ENCODE results near the gene YES1. TPM values are rescaled to one million over a fixed set of nuclear protein-coding genes. Genes with fewer than 3 reads are reported as not detected.
"Not testable (repeated sequence)": the region's sequence is repeated elsewhere in the genome, so short reads cannot be mapped to it uniquely, and the experiment has no call there.

Gene YES1
- total RNA-seq, 2 donors from 2014 or later = 56.3 to 83.4 TPM

GRCh38 chr18:767084-767882 lies 44.8 kb downstream of the YES1 start:
- Histone ChIP-seq H3K9ac (ENCODE audit: low read depth in 2 of 2, low read length in 2 of 2) (no peak overlapping the region), H3K4me3 (no peak overlapping the region), H3K36me3 (no peaks in the 10 kb centered on the region), H3K4me1 (no peaks in the 10 kb centered on the region), H3K9me3 (no peaks in the 10 kb centered on the region), H3K27me3 (no peaks in the 10 kb centered on the region), H3K27ac (no peak overlapping the region)
- no peak for TF ChIP-seq CTCF (IDR thresholded peaks at IDR 0.05)
- no peak for DNase-seq
- intact Hi-C loops (cut with DNase I) = no loop called here

- H3K4me1 ChIP-seq = no peaks in the 10 kb centered on the region
- no peak for DNase-seq
- no peak overlapping the region for H3K27ac ChIP-seq
- H3K4me3 ChIP-seq = no peak overlapping the region
- TF ChIP-seq CTCF (IDR thresholded peaks at IDR 0.05) = no peak
- H3K27me3 ChIP-seq = no peaks in the 10 kb centered on the region
- intact Hi-C loops (cut with DNase I) = no loop called here
- no peak overlapping the region for H3K9ac ChIP-seq (ENCODE audit: low read depth in 2 of 2, low read length in 2 of 2)
- H3K36me3 ChIP-seq = no peaks in the 10 kb centered on the region
- H3K9me3 ChIP-seq = no peaks in the 10 kb centered on the region
Measured at GRCh38 chr18:766550-766860, 45.5 kb downstream of the YES1 start.

- Histone ChIP-seq H3K9ac (ENCODE audit: low read depth in 2 of 2, low read length in 2 of 2) (no peak overlapping the region), H3K9me3 (no peaks in the 10 kb centered on the region), H3K27me3 (no peaks in the 10 kb centered on the region), H3K4me1 (no peaks in the 10 kb centered on the region), H3K27ac (no peak overlapping the region), H3K36me3 (no peaks in the 10 kb centered on the region), H3K4me3 (no peak overlapping the region)
- no peak for TF ChIP-seq CTCF (IDR thresholded peaks at IDR 0.05)
- intact Hi-C loops (cut with DNase I) = no loop called here
- no peak for DNase-seq
Measured at GRCh38 chr18:765764-766549, 46.1 kb downstream of the YES1 start.

- H3K4me1 ChIP-seq; H3K4me3 ChIP-seq; H3K9ac ChIP-seq (ENCODE audit: low read depth in 2 of 2, low read length in 2 of 2); H3K9me3 ChIP-seq; DNase-seq; intact Hi-C loops (cut with DNase I); H3K27ac ChIP-seq; H3K36me3 ChIP-seq; H3K27me3 ChIP-seq: not testable (repeated sequence)
Measured at GRCh38 chr18:759864-760263, 52.2 kb downstream of the YES1 start.

GRCh38 chr18:755506-755905 lies 56.5 kb downstream of the YES1 start:
- H3K27me3 ChIP-seq = no peaks in the 10 kb centered on the region
- intact Hi-C loops (cut with DNase I) = no loop called here
- DNase-seq = no peak
- no peak overlapping the region for H3K9ac ChIP-seq (ENCODE audit: low read depth in 2 of 2, low read length in 2 of 2)
- H3K36me3 ChIP-seq = no peaks in the 10 kb centered on the region
- H3K4me3 ChIP-seq = no peak overlapping the region
- H3K27ac ChIP-seq = no peak overlapping the region
- H3K9me3 ChIP-seq = no peaks in the 10 kb centered on the region
- no peak for TF ChIP-seq CTCF (IDR thresholded peaks at IDR 0.05)
- no peaks in the 10 kb centered on the region for H3K4me1 ChIP-seq

- Histone ChIP-seq H3K9ac (ENCODE audit: low read depth in 2 of 2, low read length in 2 of 2) (no peak overlapping the region), H3K27ac (no peak overlapping the region), H3K9me3 (no peaks in the 10 kb centered on the region), H3K27me3 (no peaks in the 10 kb centered on the region), H3K4me3 (no peak overlapping the region), H3K4me1 (no peaks in the 10 kb centered on the region), H3K36me3 (no peaks in the 10 kb centered on the region)
- no peak for DNase-seq
- intact Hi-C loops (cut with DNase I) = no loop called here
- no peak for TF ChIP-seq CTCF (IDR thresholded peaks at IDR 0.05)
Measured at GRCh38 chr18:754656-755055, 57.4 kb downstream of the YES1 start.

Measured in colonic mucosa (tissue), 4 donors.